Tibial nerve (tissue), 4 donors: ENCODE results near the gene HSPG2. TPM values are rescaled to one million over a fixed set of nuclear protein-coding genes. Genes with fewer than 3 reads are reported as not detected.

Experiments
- DNase-seq, 2 donors: peaks; one replicate each; pipeline ENCODE4 v3.0.0-alpha.2; 2019; ENCODE audit warnings: low spot score in 2 of 2
- H3K27ac ChIP-seq, 4 donors: fragments of 200-600 bp; sonication (generic) in 3 of 4; one replicate each; pipeline ENCODE4 v1.5.1; 2017 to 2019; ENCODE audit warnings: mild to moderate bottlenecking in 1 of 4
- H3K27me3 ChIP-seq, 2 donors: fragments of 200-600 bp; sonication (generic) in 1 of 2; one replicate each; pipeline versions ENCODE4 v1.5.1 to v1.6.0; 2017 to 2019
- H3K36me3 ChIP-seq, 3 donors: fragments of 200-600 bp; sonication (generic); one replicate each; pipeline ENCODE4 v1.5.1; 2018 to 2019
- H3K4me1 ChIP-seq, 4 donors: fragments of 200-600 bp; sonication (generic) in 3 of 4; one replicate each; pipeline ENCODE4 v1.5.1; 2017 to 2019
- H3K4me3 ChIP-seq, 4 donors: fragments of 200-600 bp; sonication (generic) in 3 of 4; one replicate each; pipeline ENCODE4 v1.5.1; 2017 to 2019; ENCODE audit warnings: mild to moderate bottlenecking in 1 of 4, moderate library complexity in 1 of 4
- H3K9me3 ChIP-seq, 4 donors: fragments of 200-600 bp; sonication (generic) in 3 of 4; one replicate each; pipeline ENCODE4 v1.5.1; 2017 to 2019
- EP300 ChIP-seq, 2 donors: sonication (generic); formaldehyde crosslinking; IDR thresholded peaks; one replicate each; pipeline ENCODE4 v1.6.1; 2017; ENCODE audit warnings: antibody characterized with exemption in 2 of 2, mild to moderate bottlenecking in 1 of 2
- POLR2A ChIP-seq, 2 donors: fragments of 450-650 bp; IDR thresholded peaks; one replicate each; pipeline ENCODE4 v1.6.1; 2017; ENCODE audit warnings: antibody characterized with exemption in 2 of 2, mild to moderate bottlenecking in 2 of 2, moderate library complexity in 2 of 2
- WGBS, 2 donors: methylation state at CpG; one replicate each; pipeline ENCODE4 v1.1.5; 2018; 5-methylcytosine and 5-hydroxymethylcytosine counted together
- total RNA-seq, 4 donors: library from RNA; depleted of rRNA; stranded (reverse); fragments of >200 nt; gene quantifications; one replicate each; pipeline ENCODE4 v1.1.0, GENCODE V29; 2016
- TF ChIP-seq, protein P1 (sequence below), 5 experiments: fragments of 200-600 bp in 3 of 5; fragments of 450-650 bp in 2 of 5; sonication (generic) in 3 of 5; IDR thresholded peaks; one replicate each; pipeline ENCODE4 v1.5.1; 2016 to 2019; ENCODE audit warnings: antibody characterized with exemption in 5 of 5, mild to moderate bottlenecking in 3 of 5, moderate library complexity in 2 of 5

HSPG2 gene
- total RNA-seq, 4 donors from 2014 or later = 292 to 486 (median 404) TPM

DNA sequence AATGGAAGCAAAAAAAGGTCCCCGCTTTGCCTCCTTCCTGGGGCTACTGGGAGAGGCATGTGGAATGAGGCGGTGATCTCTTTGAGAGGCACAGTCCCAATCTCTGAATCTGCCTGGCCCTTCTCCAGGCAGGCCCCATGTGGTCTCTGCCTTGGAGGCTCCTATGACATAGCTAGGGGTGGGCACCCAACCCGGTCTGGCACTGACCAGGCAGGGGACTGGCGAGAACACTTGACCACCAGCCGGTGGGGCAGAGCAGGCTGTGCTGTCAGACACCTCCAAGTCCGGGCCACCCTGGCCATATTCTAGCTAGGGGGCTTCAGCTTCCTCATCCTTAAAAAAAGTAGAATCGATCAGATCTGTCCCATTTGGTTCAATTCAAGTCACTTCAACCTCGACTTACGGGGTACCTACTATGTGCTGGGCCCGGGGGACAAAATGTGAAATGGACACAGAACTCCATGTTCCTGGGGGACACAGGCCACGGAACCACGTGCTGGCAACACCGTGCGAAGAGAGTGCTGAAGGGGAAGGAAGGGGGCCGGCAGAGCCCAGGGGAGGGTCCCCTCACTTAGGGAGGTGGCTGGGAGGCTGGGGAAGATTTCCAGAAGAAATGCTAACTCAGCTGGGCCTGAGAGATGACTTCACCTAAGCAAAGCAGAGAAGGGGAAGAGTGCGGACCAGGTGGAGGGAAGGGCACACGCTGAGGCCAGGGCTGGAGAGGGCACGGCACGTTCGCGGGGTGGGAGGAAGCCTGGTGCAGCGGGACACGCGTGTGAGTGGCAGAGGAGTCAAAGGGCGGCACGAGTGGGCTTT, 33.3 kb downstream of the HSPG2 start:
- Histone ChIP-seq H3K4me3 (no peak overlapping the region), H3K27me3 (no peaks in the 10 kb centered on the region), H3K9me3 (no peaks in the 10 kb centered on the region), H3K36me3 (no peaks in the 10 kb centered on the region), H3K4me1 (peaks cover 0 to 100% (median 94%) of the 10 kb centered on the region in 4 donors), H3K27ac (peak overlapping the region; percentile 6 to 97 (median 82))
- DNase-seq = no peak
- TF ChIP-seq EP300 (IDR thresholded peaks at IDR 0.05) (peak in 1 of 2 donors; percentile 2), POLR2A (IDR thresholded peaks at IDR 0.05) (no peak)
- 56 to 64% methylated on average over 26 of the region's 26 CpGs for whole genome bisulfite sequencing, 2 donors

DNA sequence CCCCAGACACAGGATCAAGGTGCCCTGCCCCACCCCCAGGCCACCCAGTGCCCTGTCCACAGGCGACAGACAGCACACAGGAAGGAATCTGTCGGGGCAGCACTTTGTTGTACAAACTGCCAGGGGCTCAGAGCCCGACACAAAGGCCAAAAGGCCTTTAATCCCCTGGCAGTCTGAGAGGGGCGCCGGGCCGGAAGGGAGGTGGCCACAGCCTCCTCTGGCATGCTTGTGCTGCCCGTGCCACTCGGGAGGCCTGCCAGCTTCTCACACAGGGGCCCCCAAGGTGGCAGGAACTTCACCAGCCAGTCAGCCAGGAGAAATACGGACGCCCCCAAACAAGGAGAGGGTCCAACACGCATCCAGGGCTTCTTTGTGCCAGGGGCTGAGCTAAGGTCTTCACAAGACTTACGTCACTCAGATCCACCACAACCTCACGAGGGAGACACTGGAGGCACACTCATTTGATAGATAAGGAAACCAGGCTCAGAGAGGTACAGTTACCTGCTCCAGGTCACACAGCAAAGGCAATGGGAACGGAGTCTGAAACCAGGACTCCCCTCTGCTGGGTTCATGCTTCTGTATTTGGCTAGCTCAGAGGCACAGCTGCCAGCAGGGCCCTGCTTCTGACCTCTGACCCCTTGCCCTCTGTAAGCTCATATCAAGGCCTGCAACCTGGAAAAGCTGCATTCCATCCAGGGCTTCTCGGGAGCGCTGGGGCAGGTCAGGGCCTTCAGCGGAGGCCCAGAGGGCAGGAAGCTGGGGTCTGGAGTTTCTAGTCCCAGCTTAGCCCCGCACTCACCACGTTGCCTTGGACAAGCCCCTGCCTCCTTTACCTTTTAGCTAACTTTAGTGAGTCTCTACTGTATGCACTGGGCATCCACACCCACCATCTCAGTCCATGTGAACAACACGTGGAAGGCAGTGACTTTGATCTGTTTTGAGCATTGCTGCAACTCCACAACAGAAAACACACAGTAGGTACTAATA, 34.8 kb downstream of the HSPG2 start:
- peak overlapping the region; percentile 65 to 97 (median 82) for H3K27ac ChIP-seq
- TF ChIP-seq POLR2A (IDR thresholded peaks at IDR 0.05) (no peak), EP300 (IDR thresholded peaks at IDR 0.05) (no peak)
- TF ChIP-seq, protein P1, sequence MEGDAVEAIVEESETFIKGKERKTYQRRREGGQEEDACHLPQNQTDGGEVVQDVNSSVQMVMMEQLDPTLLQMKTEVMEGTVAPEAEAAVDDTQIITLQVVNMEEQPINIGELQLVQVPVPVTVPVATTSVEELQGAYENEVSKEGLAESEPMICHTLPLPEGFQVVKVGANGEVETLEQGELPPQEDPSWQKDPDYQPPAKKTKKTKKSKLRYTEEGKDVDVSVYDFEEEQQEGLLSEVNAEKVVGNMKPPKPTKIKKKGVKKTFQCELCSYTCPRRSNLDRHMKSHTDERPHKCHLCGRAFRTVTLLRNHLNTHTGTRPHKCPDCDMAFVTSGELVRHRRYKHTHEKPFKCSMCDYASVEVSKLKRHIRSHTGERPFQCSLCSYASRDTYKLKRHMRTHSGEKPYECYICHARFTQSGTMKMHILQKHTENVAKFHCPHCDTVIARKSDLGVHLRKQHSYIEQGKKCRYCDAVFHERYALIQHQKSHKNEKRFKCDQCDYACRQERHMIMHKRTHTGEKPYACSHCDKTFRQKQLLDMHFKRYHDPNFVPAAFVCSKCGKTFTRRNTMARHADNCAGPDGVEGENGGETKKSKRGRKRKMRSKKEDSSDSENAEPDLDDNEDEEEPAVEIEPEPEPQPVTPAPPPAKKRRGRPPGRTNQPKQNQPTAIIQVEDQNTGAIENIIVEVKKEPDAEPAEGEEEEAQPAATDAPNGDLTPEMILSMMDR (IDR thresholded peaks at IDR 0.05) = no peak
- no peaks in the 10 kb centered on the region for H3K36me3 ChIP-seq
- H3K4me1 ChIP-seq = peaks cover 3 to 100% (median 93%) of the 10 kb centered on the region in 4 donors
- no peak for DNase-seq
- WGBS, 2 donors = 17 to 20% methylated on average over 8 to 20 of the region's 20 CpGs
- H3K27me3 ChIP-seq = no peaks in the 10 kb centered on the region
- H3K9me3 ChIP-seq = no peaks in the 10 kb centered on the region
- H3K4me3 ChIP-seq = no peak overlapping the region

DNA sequence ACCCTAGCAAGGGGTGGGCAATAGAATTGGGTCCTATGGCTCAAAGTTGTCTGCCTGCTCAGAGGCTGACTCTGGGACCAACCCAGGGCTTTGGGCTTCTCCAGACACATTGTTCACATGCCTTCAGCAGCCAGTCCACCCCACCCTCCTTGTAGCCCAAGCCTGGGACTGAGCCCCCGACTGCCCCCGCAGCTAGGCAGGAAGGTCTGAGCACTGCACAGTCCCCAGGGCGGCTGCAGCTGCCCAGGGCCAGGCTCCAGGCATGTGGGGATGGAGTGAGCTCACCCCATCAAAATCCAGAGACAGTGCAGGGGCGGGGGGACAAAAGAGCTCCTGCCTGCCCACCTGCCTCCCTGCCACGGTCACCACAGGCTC, 35.6 kb downstream of the HSPG2 start:
- TF ChIP-seq POLR2A (IDR thresholded peaks at IDR 0.05) (no peak), EP300 (IDR thresholded peaks at IDR 0.05) (no peak)
- TF ChIP-seq, protein P1 (IDR thresholded peaks at IDR 0.05) = no peak
- no peaks in the 10 kb centered on the region for H3K36me3 ChIP-seq
- H3K27me3 ChIP-seq = no peaks in the 10 kb centered on the region
- WGBS, 2 donors = 10 to 23% methylated on average over 4 to 5 of the region's 5 CpGs
- H3K27ac ChIP-seq = peak overlapping the region; percentile 65 to 97 (median 82)
- H3K4me3 ChIP-seq = no peak overlapping the region
- no peaks in the 10 kb centered on the region for H3K9me3 ChIP-seq
- no peak for DNase-seq
- peaks cover 4 to 100% (median 93%) of the 10 kb centered on the region in 4 donors for H3K4me1 ChIP-seq

DNA sequence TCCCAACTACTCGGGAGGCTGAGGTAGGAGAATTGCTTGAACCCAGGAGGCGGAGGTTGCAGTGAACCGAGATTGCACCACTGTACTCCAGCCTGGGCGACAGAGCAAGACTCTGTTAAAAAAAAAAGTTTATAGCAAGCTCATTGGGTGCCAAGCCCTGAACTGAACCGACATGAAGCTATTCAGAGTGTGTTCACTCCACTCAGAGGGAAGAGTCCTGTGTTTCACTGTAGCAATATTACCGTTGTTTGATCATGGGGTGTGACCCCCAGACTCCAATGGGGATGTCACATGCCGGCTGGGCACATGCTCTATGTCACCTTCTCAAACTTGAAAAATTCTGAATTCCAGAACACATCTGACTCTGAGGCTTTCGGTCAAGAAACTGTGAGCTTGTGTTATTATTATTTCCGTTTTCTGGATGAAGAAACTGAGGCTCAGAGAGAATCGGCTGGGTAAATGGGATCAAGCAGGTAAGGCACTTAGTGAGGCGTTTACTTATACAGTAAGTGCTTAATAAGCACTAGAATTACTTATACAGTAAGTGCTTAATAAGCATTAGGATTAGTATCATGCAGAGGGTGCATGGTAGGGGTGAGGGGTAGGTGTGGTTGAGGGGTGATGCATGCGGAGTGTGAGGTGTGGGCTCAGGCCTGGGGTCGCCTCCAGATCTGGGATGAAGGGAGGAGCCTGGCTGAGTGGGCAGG, 36.2 kb downstream of the HSPG2 start:
- Histone ChIP-seq H3K27ac (peak overlapping the region; percentile 65 to 97 (median 82)), H3K9me3 (no peaks in the 10 kb centered on the region), H3K4me3 (no peak overlapping the region), H3K27me3 (no peaks in the 10 kb centered on the region), H3K4me1 (peaks cover 4 to 100% (median 93%) of the 10 kb centered on the region in 4 donors), H3K36me3 (peaks cover 0 to 2% (median 0%) of the 10 kb centered on the region in 3 donors)
- WGBS, 2 donors = 47 to 51% methylated on average over 13 of the region's 13 CpGs
- no peak for DNase-seq
- TF ChIP-seq, protein P1 (IDR thresholded peaks at IDR 0.05) = no peak
- TF ChIP-seq POLR2A (IDR thresholded peaks at IDR 0.05) (no peak), EP300 (IDR thresholded peaks at IDR 0.05) (no peak)

DNA sequence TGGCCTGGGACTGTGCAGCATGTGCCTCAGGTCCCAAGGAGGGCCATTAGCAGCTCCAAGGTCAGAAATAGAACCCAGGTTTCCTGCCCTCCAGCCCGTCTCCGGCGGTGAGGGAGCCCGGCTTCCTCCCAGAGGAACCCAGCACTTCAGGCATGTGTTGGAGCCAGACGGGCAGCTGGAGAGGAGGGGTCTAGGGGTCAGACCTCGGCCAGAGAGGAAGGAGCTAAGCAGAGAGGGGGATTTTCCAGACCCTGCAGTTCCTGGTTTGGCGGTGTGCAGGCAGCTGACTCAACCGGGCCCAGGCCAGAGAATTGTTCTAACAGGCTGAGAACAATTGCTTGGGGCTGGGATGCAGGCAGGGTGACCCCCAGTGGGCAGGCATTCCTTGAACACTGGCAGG, 37.1 kb downstream of the HSPG2 start:
- peaks cover 0 to 12% (median 4%) of the 10 kb centered on the region in 3 donors for H3K36me3 ChIP-seq
- 7 to 16% methylated on average over 5 to 8 of the region's 8 CpGs for WGBS, 2 donors
- TF ChIP-seq EP300 (IDR thresholded peaks at IDR 0.05) (peak in 1 of 2 donors; percentile 7), POLR2A (IDR thresholded peaks at IDR 0.05) (no peak)
- no peak for DNase-seq
- H3K27ac ChIP-seq = peak overlapping the region; percentile 46 to 97 (median 80)
- no peaks in the 10 kb centered on the region for H3K9me3 ChIP-seq
- no peak overlapping the region for H3K4me3 ChIP-seq
- no peaks in the 10 kb centered on the region for H3K27me3 ChIP-seq
- peaks cover 4 to 100% (median 95%) of the 10 kb centered on the region in 4 donors for H3K4me1 ChIP-seq
